NCI-H748 treated with DMSO at 0.1 percent for 48 hours (cell line): ENCODE results near the gene KPNA4.
"Not testable (repeated sequence)": the region's sequence is repeated elsewhere in the genome, so short reads cannot be mapped to it uniquely, and the experiment has no call there.

ENCODE experiments used
- DNase-seq: peaks from one replicate; lab custom pipeline; 2025; lab: John Stamatoyannopoulos, UW

KPNA4 gene

GRCh38 chr3:160486459-160486869, 78.9 kb downstream of the KPNA4 start:
- peak; percentile 8 for DNase-seq

GRCh38 chr3:160482796-160483195, 82.6 kb downstream of the KPNA4 start:
- DNase-seq: no peak

- no peak for DNase-seq
Measured at GRCh38 chr3:160481856-160482255, 83.5 kb downstream of the KPNA4 start.

GRCh38 chr3:160480931-160481330, 84.4 kb downstream of the KPNA4 start:
- DNase-seq: no peak

- no peak for DNase-seq
Measured at GRCh38 chr3:160479376-160479775, 86.0 kb downstream of the KPNA4 start.

GRCh38 chr3:160478338-160478737, 87.0 kb downstream of the KPNA4 start:
- DNase-seq: no peak

GRCh38 chr3:160477750-160478149, 87.6 kb downstream of the KPNA4 start:
- no peak for DNase-seq

GRCh38 chr3:160475884-160476283, 89.5 kb downstream of the KPNA4 start:
- no peak for DNase-seq

- no peak for DNase-seq
Measured at GRCh38 chr3:160475153-160475552, 90.2 kb downstream of the KPNA4 start.

- no peak for DNase-seq
Measured at GRCh38 chr3:160474416-160474838, 90.9 kb downstream of the KPNA4 start.

GRCh38 chr3:160473978-160474377, 91.4 kb downstream of the KPNA4 start:
- DNase-seq: no peak

GRCh38 chr3:160473221-160473620, 92.2 kb downstream of the KPNA4 start:
- DNase-seq: no peak

- DNase-seq: no peak
Measured at GRCh38 chr3:160472344-160472743, 93.0 kb downstream of the KPNA4 start.

GRCh38 chr3:160471892-160472291, 93.5 kb downstream of the KPNA4 start:
- DNase-seq: no peak

- no peak for DNase-seq
Measured at GRCh38 chr3:160470181-160470580, 95.2 kb downstream of the KPNA4 start.

GRCh38 chr3:160464971-160465370, 100.4 kb downstream of the KPNA4 start:
- no peak for DNase-seq

- DNase-seq: no peak
Measured at GRCh38 chr3:160464321-160464720, 101.0 kb downstream of the KPNA4 start.

- DNase-seq: no peak
Measured at GRCh38 chr3:160460033-160460432, 105.3 kb downstream of the KPNA4 start.

GRCh38 chr3:160459450-160459970, 105.9 kb downstream of the KPNA4 start:
- no peak for DNase-seq

GRCh38 chr3:160458151-160458550, 107.2 kb downstream of the KPNA4 start:
- DNase-seq: no peak

GRCh38 chr3:160455846-160456245, 109.5 kb downstream of the KPNA4 start:
- DNase-seq: no peak

- DNase-seq: peak; percentile 5
Measured at GRCh38 chr3:160454995-160455394, 110.4 kb downstream of the KPNA4 start.

- not testable (repeated sequence) for DNase-seq
Measured at GRCh38 chr3:160452251-160452650, 113.1 kb downstream of the KPNA4 start.

- no peak for DNase-seq
Measured at GRCh38 chr3:160451602-160452001, 113.8 kb downstream of the KPNA4 start.

GRCh38 chr3:160450846-160451245, 114.5 kb downstream of the KPNA4 start:
- no peak for DNase-seq
